GM12892 (cell line): Measurements from ENCODE around the gene RGR.

Experiments used
- DNase-seq: peaks from one replicate; pipeline ENCODE4 v3.0.0; 2011; ENCODE audit not compliant: insufficient read length
- FAIRE-seq: peaks from 2 replicates; lab custom pipeline; 2011; peaks lifted over from hg19 to GRCh38; lab: Jason Lieb, UNC
- POLR2A ChIP-seq: IDR thresholded peaks from 2 replicates; pipeline ENCODE4 v1.6.1; 2011; ENCODE audit warnings: low read depth, low read length, control low read depth
- POLR2AphosphoS5 ChIP-seq: IDR thresholded peaks from 2 replicates; pipeline ENCODE4 v1.6.1; 2011; ENCODE audit warnings: low read depth, low read length, control low read depth
- TAF1 ChIP-seq: IDR thresholded peaks from 2 replicates; pipeline ENCODE4 v1.6.1; 2011; ENCODE audit warnings: low read depth, mild to moderate bottlenecking, control low read depth, low read length, borderline replicate concordance

Gene RGR

GRCh38 chr10:84224411-84225028 lies 20.3 kb upstream of the RGR start:
- TF ChIP-seq POLR2A (no peak), POLR2AphosphoS5 (no peak), TAF1 (no peak)
- FAIRE-seq, result no peak

GRCh38 chr10:84225427-84226173 lies 19.3 kb upstream of the RGR start, which contains the start of gene LRIT2:
LRIT2 (minus strand) TSS chr10:84225544; CDS start chr10:84225520, 24 bp downstream.
- DNase-seq (no peak), FAIRE-seq (no peak)
- TF ChIP-seq POLR2AphosphoS5 (no peak), POLR2A (no peak), TAF1 (no peak)

More at GRCh38 chr10:84224411-84225028, 20.3 kb upstream of the RGR start:
- no peak for DNase-seq

GRCh38 chr10:84226616-84227015 lies 18.2 kb upstream of the RGR start:
- no peak for FAIRE-seq
- TF ChIP-seq POLR2A, result no peak
- TF ChIP-seq TAF1, result no peak
- no peak for TF ChIP-seq POLR2AphosphoS5
- DNase-seq, result no peak

DNA sequence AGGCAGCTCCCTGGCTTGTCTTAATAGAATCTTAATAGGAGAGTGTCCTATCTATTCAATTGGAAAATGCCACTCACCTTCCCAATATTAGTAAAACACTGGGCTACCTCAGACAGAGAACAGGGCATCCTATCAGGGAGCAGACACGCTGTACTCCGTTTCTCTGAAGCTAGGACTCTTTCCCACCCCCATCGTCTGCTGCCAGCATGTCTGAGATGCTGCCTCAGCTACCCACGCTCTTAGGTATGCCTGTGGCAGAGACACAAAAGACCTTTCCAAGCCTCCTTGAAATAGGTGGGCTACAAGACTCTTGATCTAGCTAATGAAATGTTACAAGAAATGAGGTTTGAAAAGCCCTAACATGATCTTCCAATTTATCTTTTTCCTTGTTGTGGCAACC lies 17.0 kb upstream of the RGR start:
- no peak for FAIRE-seq
- no peak for DNase-seq
- TF ChIP-seq POLR2AphosphoS5 (no peak), TAF1 (no peak), POLR2A (no peak)

- no peak for TF ChIP-seq POLR2AphosphoS5
- no peak for TF ChIP-seq POLR2A
- no peak for TF ChIP-seq TAF1
- no peak for FAIRE-seq
- DNase-seq, result no peak
Observed at GRCh38 chr10:84230359-84230758, 14.5 kb upstream of the RGR start.

DNA sequence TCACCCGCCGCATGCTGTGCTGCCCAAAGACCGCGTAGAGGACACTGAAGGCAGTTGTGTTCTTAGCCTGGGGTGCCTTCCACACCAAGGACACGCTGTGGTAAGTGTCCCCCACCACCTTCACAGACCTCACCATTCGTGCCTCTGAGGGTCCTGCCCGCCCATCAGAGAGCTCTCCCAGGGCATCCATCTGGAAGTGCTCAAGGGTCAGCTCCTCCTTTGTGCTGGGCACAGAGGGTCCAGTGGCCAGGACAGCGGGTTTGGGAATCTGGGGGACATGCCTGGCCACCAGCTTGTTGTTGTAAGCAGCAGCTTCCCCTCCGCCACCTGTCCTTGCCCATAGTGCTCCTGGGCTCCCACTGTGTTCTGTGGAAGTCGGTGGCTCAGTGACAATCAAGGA lies 12.5 kb upstream of the RGR start:
- FAIRE-seq, result no peak
- DNase-seq, result no peak
- TF ChIP-seq POLR2A (no peak), POLR2AphosphoS5 (no peak), TAF1 (no peak)

DNA sequence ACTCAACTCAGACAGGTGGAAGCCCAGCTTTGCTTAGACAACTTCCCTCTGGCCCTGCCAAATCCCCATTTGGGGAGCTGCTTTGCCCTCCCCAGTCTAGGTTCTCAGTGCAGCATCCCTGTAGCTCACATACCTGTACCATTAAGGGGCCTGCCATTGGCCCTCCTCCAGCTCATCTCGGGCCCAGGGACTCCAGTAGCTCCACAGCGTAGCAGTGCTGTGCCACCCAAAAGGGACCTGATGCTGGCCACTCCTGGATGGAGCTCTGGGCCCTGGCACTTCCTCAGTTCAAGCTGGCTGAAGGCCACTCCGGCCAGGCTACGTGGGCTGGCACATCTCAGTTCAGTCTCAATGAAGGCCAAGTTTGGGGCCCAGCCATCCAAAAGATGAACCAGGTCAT lies 10.9 kb upstream of the RGR start:
- TF ChIP-seq POLR2AphosphoS5 (no peak), POLR2A (no peak), TAF1 (no peak)
- DNase-seq, result no peak
- FAIRE-seq, result no peak

DNA sequence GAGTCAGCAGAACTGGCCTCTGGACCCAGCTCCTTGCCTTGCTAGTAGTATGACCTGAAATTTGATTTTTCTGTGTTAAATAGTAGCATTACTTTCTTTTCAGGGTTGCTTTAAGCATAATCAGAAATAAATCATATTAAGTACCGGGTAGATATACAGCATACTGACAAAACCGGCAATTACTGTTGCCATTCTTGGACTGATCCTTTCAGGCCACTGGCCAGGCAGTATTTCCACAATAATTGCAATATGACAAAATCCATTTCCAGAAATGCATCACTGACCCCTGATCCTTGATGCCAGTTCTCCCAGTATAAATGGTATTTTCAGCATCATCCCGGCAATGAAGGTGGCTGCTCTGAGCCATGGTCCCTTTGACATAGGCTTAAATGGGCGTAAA lies 10.4 kb upstream of the RGR start:
- no peak for TF ChIP-seq TAF1
- no peak for TF ChIP-seq POLR2AphosphoS5
- no peak for TF ChIP-seq POLR2A
- FAIRE-seq, result no peak
- no peak for DNase-seq

GRCh38 chr10:84235096-84235495 lies 9.8 kb upstream of the RGR start:
- FAIRE-seq, result no peak
- DNase-seq, result no peak

GRCh38 chr10:84236807-84237198 lies 8.1 kb upstream of the RGR start:
- DNase-seq (no peak), FAIRE-seq (no peak)
- TF ChIP-seq POLR2AphosphoS5, result no peak
- TF ChIP-seq POLR2A, result no peak
- no peak for TF ChIP-seq TAF1

More at GRCh38 chr10:84235096-84235495, 9.8 kb upstream of the RGR start:
- TF ChIP-seq POLR2A, result no peak
- TF ChIP-seq POLR2AphosphoS5, result no peak
- no peak for TF ChIP-seq TAF1

DNA sequence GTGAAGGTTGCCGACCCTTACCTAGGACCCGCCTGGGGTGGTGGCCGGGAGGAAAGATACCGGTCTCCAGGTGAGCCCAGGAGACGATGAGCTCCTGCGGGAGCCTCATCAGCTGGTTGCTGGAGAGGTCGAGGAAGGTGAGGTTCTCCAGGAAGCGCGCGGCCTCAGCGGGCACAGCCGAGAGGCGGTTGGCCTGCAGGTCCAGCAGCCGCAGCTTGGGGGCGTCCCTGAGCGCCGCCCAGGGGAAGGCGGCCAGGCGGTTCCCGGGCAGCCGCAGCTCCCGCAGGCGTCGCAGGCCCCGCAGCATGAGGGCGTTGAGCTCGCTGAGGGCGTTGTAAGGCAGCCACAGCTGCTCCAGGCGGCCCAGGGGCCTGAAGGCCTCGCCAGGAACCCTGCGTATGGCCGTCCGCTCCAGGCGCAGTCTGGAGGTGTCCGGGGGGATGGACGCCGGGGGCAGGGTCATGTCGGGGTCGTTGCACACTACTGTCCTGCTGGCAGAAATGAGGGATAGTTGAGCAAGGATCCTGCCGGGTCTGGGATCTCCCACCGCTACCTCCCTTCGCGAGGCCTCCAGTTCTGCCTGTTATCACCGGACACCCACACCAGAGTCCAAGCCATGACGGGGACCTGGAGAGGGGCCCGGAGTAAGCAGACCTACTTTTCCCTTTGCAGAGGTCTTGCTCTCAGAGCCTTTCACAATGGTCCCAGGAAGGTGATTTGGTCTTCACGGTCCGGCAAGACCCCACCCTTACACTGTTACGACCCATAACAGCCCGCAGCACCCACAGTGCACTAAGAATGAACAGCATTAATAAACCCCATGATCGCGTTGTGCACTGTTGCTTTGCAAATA lies 7.4 kb upstream of the RGR start:
- no peak for TF ChIP-seq POLR2A
- no peak for TF ChIP-seq POLR2AphosphoS5
- TF ChIP-seq TAF1, result no peak
- FAIRE-seq, result no peak
- DNase-seq, result no peak
